Astrocyte of the hippocampus (primary cell): ENCODE measurements around the gene MANSC1.
"Not testable (repeated sequence)": the region's sequence is repeated elsewhere in the genome, so short reads cannot be mapped to it uniquely, and the experiment has no call there.

Source experiments
- DNase-seq: peaks from one replicate; pipeline ENCODE4 v3.0.0; 2011; ENCODE audit warnings: low read depth, low spot score

The MANSC1 gene

DNA sequence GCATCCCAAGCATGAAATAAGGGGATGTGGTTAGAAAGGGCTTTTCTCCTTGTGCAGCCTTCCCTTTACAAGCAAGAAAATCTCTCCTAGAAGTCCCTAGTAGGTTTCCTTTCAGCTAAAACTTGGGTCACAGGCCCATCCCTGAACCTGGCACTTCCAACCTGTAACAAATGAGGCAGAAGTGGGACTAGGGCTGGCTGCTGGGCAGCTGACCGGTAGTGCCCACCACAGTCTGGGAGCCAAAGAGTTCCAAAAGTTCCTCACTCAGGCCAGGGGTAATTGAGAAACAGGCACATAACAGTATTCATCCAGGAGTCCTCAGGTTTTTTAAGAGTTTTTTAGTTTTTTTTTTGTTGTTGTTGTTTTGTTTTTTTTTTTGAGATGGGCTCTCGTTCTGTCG is 23.8 kb downstream of the MANSC1 start:
- no peak for DNase-seq

GRCh38 chr12:12323591-12323990 is 26.5 kb downstream of the MANSC1 start:
- DNase-seq: no peak

DNA sequence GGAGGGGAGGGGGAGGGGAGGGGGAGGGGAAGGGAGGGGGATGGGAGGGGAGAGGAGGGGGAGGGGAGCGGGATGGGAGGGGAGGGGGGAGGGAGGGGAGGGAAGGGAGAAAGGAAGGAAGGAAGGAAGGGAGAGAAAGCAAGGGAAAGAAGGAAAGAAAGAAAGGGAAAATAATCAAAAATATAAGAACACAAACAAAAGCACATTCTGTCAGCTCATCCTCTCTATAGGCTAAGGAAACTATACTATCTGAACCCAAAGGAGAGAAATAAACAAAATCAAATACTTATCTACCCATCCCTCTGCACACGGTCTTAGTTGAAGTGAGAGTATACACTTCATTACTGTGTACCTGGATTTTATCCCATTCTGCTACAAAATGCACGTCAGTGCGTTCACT is 26.9 kb downstream of the MANSC1 start:
- DNase-seq: no peak

DNA sequence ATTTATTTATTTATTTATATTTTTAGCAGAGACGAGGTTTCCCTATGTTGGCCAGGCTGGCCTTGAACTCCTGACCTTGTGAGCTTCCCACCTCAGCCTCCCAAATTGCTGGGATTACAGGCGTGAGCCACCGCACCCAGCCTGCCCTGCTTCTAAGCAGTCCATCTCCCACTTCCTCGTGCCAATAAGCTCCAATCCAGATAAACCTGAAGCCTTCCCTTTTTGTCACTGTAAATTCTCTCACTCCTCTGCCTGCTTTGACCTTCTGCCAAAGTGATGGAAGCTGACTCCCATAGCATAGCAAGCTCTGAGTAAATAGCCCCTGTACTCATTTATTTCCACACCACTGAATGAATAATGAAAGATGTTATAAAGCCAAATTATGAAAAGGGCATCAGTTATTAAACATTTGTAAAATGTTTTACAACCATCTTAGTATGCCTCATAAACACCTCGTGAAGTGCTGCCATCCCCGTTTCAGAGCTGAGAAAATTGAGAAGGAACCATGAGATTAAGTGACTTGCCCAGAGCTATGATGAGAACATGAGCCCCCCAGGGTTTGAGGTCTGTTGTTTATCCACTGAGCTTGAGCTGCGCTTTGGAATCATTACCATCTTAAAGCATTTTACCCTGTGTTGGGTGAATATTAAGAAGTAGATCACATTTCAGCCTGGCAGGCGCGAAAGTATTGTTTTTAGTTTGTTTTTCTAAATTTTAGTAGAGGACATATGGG is 30.4 kb downstream of the MANSC1 start:
- DNase-seq: peak; percentile 57

DNA sequence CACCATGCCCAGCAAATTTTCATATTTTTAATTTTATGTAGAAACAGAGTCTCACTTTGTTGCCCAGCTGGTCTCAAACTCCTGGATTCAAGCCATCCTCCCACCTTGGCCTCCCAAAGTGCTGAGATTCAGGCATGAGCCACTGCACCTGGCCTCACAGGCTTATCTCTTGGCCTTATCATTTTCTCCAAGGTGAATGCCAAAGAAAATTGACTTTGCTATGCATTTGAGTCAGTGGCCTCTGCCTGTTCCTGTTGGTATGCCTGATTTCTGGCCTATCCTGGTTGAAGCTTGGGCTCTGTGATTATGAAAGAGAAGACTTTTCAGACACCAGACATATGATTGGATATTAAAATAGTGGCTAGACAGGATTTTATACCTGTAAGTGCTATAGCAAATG is 34.2 kb downstream of the MANSC1 start:
- DNase-seq: no peak

- DNase-seq: not testable (repeated sequence)
Measured at GRCh38 chr12:12310695-12311094, 39.3 kb downstream of the MANSC1 start.

GRCh38 chr12:12305568-12306300 is 44.3 kb downstream of the MANSC1 start:
- DNase-seq: peak; percentile 27

GRCh38 chr12:12302976-12303375 is 47.1 kb downstream of the MANSC1 start:
- no peak for DNase-seq

GRCh38 chr12:12301122-12301521 is 48.9 kb downstream of the MANSC1 start:
- no peak for DNase-seq

DNA sequence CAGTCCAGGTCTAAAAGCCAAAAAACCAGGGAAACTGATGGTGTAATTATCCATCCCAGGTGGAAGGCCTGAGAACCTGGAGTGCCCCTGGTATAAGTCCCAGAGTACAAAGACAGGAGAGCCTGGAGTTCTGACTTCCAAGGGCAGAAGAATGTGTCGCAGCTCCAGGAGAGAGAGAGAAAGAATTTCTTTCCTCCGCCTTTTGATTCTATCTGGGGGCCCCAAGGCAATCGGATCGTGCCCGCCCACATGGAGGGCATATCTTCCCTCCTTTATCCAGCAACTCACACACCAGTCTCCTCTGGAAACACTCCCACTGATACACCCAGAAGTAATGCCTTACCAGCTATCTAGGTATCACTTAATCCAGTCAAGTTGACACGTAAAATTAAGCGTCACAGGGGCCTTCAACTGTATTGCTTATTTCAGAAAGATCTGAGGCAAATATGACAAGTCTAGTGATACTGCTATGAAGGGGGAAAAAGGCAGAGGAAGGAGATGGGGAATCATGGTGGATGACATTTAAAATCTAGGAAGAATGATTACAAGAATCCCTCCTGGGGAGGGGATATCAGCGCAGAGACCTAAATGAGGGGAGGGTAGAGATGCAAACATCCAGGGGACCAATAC is 52.7 kb downstream of the MANSC1 start:
- no peak for DNase-seq

DNA sequence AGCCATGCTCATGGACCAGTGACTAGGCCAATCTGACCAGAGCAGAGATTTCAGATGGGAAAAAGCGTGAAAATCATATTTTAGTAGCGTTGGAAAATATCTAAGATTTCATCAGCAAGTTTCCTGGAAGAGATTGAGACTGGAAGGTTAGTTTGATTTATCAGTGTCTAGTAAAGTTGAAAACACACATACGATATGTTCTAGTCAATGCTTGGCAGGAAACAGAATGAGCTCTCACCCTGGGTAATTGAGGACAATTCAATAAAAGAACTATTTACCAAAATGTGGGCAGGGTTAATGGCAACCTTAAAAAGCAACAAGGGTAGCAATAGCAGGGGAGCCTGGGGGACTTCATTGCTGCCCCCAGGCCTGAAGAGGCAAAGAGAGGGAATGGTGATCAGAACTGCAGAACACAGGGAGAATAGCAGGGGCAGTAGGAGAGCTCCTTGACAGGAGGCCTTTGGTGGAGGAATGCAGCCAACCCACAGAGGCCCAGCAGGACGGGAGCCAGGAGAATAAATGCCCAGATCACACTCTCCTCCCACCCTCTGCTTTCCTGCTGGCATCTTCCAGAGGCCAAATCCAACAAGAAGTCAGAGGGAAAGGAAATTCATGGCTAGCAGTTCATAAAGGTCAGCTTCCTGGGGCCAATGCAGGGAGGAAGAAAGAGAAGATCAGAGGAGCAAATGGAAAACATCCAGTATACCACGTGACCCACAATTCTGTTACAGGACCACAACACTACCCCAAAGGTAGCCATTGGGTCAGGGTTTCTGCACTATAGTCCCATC is 55.6 kb downstream of the MANSC1 start:
- DNase-seq: peak; percentile 86

- DNase-seq: no peak
Measured at GRCh38 chr12:12290206-12290605, 59.8 kb downstream of the MANSC1 start.

DNA sequence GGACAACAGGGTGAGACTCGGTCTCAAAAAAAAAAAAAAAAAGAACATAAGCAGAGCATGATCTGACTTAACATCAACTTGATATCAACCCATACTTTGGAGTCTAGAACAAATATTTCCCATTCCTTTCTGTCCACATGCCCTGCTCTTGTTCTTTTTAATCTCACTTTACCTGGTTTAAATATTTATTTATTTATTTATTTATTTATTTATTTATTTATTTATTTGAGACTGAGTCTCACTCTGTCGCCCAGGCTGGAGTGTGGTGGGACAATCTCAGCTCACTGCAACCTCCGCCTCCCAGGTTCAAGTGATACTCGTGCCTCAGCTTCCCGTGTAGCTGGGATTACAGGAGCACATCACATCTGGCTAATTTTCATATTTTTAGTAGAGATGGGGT is 63.6 kb downstream of the MANSC1 start:
- no peak for DNase-seq

GRCh38 chr12:12282761-12283425 is 67.1 kb downstream of the MANSC1 start:
- peak; percentile 82 for DNase-seq

- DNase-seq: no peak
Measured at GRCh38 chr12:12282202-12282601, 67.8 kb downstream of the MANSC1 start.

DNA sequence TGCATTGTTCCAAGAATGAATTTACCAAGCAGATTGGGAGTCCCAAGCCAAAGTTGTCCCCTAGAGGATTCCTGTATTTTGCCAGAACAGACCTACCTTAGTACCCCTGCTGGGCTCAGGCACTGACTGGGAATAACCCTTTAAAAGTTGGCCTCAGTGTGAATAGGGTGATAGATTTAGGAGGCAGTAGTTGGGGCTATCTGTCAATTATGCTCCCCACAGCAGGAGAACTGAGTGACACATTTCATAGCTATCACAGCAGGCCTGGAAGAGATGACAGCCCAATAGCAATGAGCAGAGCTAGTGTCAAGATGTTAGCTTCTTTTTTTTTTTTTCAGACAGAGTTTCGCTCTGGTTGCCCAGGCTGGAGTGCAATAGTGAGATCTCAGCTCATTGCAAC is 68.9 kb downstream of the MANSC1 start:
- no peak for DNase-seq

DNA sequence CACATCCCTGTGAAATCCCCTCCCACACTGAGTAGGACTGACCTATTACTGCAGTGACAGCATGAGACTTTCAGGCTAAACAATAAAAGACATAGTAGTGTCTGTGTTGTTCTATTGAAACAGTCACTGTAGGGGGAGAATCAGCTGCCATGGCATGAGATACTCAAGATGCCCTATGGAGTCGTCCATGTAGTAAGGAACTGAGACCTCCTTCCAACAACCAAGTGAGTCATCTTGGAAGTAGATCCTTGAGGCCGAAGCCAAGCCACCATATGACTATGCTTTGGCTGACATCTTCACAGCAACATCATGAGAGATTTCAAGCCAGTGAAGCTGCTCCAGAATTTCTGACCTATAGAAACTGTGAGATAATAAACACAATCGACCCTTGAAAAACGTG is 71.1 kb downstream of the MANSC1 start:
- no peak for DNase-seq
